ENCODE measurements around the gene RAPGEF6. TPM values are rescaled to one million over a fixed set of nuclear protein-coding genes. Genes with fewer than 3 reads are reported as not detected.
"Not testable (repeated sequence)": the region's sequence is repeated elsewhere in the genome, so short reads cannot be mapped to it uniquely, and the experiment has no call there.

Gene RAPGEF6
- total and polyA plus RNA-seq, 8 donors, result 1.4 to 43.9 (median 18.1) TPM

DNA sequence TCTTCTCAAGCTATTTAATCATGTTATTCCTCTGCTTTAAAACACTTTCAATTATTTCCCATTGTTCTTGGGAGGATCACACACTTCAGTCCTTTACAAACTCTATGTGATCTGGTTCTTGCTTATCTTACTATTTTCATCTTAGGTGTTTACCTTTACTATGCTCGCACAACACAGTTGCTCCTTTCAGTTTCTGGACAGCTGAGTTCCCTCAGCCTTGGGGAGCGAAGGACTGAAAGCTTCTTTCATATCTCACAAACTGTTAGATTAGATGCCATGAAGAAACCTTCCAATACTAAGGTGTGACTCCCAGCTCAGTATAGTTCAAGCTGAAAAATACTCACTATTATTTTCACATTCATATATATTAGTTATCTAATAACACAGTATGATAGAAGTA is 253.3 kb downstream of the RAPGEF6 start:
- Histone ChIP-seq H3K27ac (peak overlapping the region in 3 of 5 donors; percentile 31 to 89 (median 78)), H3K4me1 (peaks cover 36 to 72% (median 66%) of the 10 kb centered on the region in 4 donors), H3K36me3 (peaks cover 0 to 12% (median 7%) of the 10 kb centered on the region in 4 donors), H3K27me3 (no peaks in the 10 kb centered on the region), H3K9me3 (no peaks in the 10 kb centered on the region), H3K4me3 (no peak overlapping the region)
- WGBS, 5 donors, result 26 to 66% (median 44%) methylated on average over 2 of the region's 2 CpGs
- no peak for DNase-seq
- TF ChIP-seq EP300 (IDR thresholded peaks at IDR 0.05), result no peak
- no peak for TF ChIP-seq POLR2AphosphoS5 (IDR thresholded peaks at IDR 0.05)
- no peak for TF ChIP-seq POLR2A (IDR thresholded peaks at IDR 0.05)
- TF ChIP-seq, protein P1, sequence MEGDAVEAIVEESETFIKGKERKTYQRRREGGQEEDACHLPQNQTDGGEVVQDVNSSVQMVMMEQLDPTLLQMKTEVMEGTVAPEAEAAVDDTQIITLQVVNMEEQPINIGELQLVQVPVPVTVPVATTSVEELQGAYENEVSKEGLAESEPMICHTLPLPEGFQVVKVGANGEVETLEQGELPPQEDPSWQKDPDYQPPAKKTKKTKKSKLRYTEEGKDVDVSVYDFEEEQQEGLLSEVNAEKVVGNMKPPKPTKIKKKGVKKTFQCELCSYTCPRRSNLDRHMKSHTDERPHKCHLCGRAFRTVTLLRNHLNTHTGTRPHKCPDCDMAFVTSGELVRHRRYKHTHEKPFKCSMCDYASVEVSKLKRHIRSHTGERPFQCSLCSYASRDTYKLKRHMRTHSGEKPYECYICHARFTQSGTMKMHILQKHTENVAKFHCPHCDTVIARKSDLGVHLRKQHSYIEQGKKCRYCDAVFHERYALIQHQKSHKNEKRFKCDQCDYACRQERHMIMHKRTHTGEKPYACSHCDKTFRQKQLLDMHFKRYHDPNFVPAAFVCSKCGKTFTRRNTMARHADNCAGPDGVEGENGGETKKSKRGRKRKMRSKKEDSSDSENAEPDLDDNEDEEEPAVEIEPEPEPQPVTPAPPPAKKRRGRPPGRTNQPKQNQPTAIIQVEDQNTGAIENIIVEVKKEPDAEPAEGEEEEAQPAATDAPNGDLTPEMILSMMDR (IDR thresholded peaks at IDR 0.05), result no peak
- intact Hi-C loops (cut with DNase I; ENCODE audit: low total_unique reads), result no loop called here

DNA sequence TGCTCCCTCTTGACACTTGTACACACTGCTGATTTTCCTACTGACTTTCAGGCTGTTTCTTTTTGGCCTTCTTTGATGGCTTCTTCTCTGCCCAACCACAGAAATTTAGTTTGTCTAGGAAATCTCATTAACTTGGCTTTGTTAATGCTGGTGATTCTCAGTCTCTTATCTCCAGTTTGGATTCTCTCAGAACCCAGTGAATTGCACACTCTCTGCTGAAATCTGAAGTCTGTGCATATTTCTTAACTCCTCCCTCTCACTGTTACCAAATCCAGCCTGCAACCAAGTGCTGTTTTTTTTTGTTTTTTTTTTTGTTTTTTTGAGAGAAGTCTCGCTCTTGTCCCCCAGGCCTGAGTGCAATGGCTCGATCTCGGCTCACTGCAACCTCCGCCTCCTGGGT is 254.0 kb downstream of the RAPGEF6 start:
- no peak for DNase-seq
- H3K9me3 ChIP-seq, result no peaks in the 10 kb centered on the region
- peak overlapping the region in 3 of 5 donors; percentile 61 to 89 (median 78) for H3K27ac ChIP-seq
- intact Hi-C loops (cut with DNase I; ENCODE audit: low total_unique reads), result no loop called here
- peaks cover 0 to 7% (median 4%) of the 10 kb centered on the region in 4 donors for H3K36me3 ChIP-seq
- peaks cover 36 to 65% (median 59%) of the 10 kb centered on the region in 4 donors for H3K4me1 ChIP-seq
- TF ChIP-seq, protein P1 (IDR thresholded peaks at IDR 0.05), result no peak
- TF ChIP-seq POLR2A (IDR thresholded peaks at IDR 0.05), result no peak
- TF ChIP-seq POLR2AphosphoS5 (IDR thresholded peaks at IDR 0.05), result no peak
- no peak for TF ChIP-seq EP300 (IDR thresholded peaks at IDR 0.05)
- no peaks in the 10 kb centered on the region for H3K27me3 ChIP-seq
- no peak overlapping the region for H3K4me3 ChIP-seq
- 76 to 98% (median 95%) methylated on average over 4 of the region's 4 CpGs for WGBS, 5 donors

DNA sequence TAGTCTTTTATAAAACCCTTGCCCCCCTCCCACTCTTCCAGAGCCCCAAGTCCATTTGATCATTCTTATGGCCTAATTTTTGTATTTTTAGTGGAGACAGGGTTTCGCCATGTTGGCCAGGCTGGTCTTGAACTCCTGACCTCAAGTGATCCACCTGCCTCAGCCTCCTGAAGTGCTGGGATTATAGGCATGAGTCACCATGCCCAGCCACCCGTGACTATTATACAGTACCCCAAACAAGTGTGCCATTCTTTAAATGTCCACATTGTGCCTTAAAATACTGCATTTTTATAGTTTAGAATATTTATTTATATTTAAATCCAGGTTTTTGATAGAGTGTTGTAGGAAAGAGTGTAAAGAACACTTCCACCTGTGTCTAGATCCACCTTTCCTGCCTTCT is 254.8 kb downstream of the RAPGEF6 start:
- H3K27me3 ChIP-seq; H3K36me3 ChIP-seq; intact Hi-C loops (cut with DNase I; ENCODE audit: low total_unique reads); DNase-seq; H3K4me3 ChIP-seq; H3K9me3 ChIP-seq: not testable (repeated sequence)
- H3K27ac ChIP-seq, result peak overlapping the region; percentile 41 to 89 (median 76)
- 71 to 85% (median 80%) methylated on average over 2 of the region's 2 CpGs for WGBS, 5 donors
- peaks cover 36 to 67% (median 58%) of the 10 kb centered on the region in 4 donors for H3K4me1 ChIP-seq

DNA sequence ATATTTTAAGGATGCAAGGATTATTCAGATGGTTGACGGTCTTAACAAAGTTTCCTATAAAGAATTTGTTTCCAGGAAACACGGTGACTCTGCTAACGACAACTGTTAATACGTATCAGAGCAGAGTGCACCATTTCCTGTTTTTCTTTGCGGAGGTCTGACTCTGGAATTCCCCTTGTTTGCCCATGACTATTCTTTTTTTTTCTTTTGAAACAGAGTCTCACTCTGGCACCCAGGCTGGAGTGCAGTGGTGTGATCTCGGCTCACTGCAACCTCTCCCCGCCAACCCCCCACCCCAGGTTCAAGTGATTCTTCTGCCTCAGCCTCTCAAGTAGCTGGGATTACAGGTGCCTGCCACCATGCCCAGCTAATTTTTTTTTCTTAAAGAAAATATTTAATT is 255.3 kb downstream of the RAPGEF6 start:
- H3K27ac ChIP-seq, result peak overlapping the region; percentile 41 to 89 (median 76)
- H3K9me3 ChIP-seq, result no peaks in the 10 kb centered on the region
- no peaks in the 10 kb centered on the region for H3K36me3 ChIP-seq
- H3K27me3 ChIP-seq, result no peaks in the 10 kb centered on the region
- intact Hi-C loops (cut with DNase I; ENCODE audit: low total_unique reads), result no loop called here
- WGBS, 5 donors, result 16 to 39% (median 33%) methylated on average over 7 of the region's 7 CpGs
- peaks cover 36 to 73% (median 60%) of the 10 kb centered on the region in 4 donors for H3K4me1 ChIP-seq
- H3K4me3 ChIP-seq, result no peak overlapping the region
- DNase-seq, result peak in 1 of 2 donors; percentile 84
- TF ChIP-seq, protein P1 (IDR thresholded peaks at IDR 0.05), result no peak
- TF ChIP-seq POLR2AphosphoS5 (IDR thresholded peaks at IDR 0.05), result peak in 2 of 3 donors; percentile 35 to 43

DNA sequence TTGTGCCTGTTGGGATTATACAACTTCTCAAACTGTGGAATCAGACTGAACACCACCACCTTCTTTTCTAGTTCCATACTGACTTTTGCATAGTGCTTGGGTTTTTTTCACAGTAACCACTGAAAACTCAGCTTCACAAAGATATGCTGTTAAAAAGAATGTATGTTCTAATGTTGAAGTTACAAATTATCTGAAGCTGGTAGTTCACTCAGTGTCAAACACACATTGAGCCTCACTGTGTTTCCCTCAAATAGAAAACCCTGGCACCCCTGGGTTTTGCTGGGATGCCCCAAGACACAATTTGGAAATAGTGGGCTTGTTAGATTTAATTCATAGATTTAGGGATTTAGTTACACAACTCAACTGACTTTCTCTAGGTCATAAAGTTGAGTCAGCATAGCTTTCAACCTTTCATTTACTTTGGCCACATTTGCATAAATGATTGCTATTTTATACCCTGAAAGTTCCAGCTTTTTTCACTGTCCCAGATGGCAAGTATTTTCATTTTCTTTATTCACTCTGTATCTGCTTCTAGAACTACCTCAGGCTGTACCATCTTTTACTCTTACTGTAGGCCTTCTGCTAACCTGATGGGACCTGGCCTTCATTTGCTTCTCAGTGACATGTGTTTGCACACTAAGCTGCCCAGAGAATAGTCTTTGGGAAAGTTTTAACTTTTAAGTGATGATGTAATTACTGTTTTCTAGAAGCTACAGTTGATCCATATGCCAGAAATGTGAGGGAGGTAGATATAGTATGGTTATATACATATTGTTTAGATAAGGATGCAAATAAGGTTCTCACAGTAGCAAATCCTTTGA is 256.1 kb downstream of the RAPGEF6 start:
- peak overlapping the region in 4 of 5 donors; percentile 61 to 89 (median 77) for H3K27ac ChIP-seq
- DNase-seq, result no peak
- intact Hi-C loops (cut with DNase I; ENCODE audit: low total_unique reads), result no loop called here
- peaks cover 36 to 80% (median 64%) of the 10 kb centered on the region in 4 donors for H3K4me1 ChIP-seq
- no peak overlapping the region for H3K4me3 ChIP-seq
- TF ChIP-seq, protein P1 (IDR thresholded peaks at IDR 0.05), result no peak
- TF ChIP-seq EP300 (IDR thresholded peaks at IDR 0.05), result no peak
- TF ChIP-seq POLR2AphosphoS5 (IDR thresholded peaks at IDR 0.05), result no peak
- no peak for TF ChIP-seq POLR2A (IDR thresholded peaks at IDR 0.05)
- H3K9me3 ChIP-seq, result no peaks in the 10 kb centered on the region
- H3K27me3 ChIP-seq, result no peaks in the 10 kb centered on the region
- no peaks in the 10 kb centered on the region for H3K36me3 ChIP-seq
